HepG2 (cell line): ENCODE results near the gene P3H4. TPM values are rescaled to one million over a fixed set of nuclear protein-coding genes. Genes with fewer than 3 reads are reported as not detected.

Experiments
- ATAC-seq: fragments of 200-7000 bp; cut with Tn5 transposase; 3 replicates; pipeline ENCODE4 v1.9.1; 2020; ENCODE audit warnings: mild to moderate bottlenecking, moderate library complexity
- BruUV-seq: library from RNA; stranded (reverse); fragments of 400-500 nt; replicated peaks from 2 replicates; lab custom pipeline; 2021; lab: Mats Ljungman, UMichigan
- CTCF ChIA-PET: fragments of 300-600 bp; formaldehyde crosslinking; extraction: SDS; loops from one replicate; lab custom pipeline; 2021; ENCODE audit warnings: low total read pairs, inconsistent platforms, low intra/inter-chr PET ratio; lab: Yijun Ruan, JAX
- POLR2A ChIA-PET: fragments of 350-600 bp; sonication (Branson Sonifier 250); formaldehyde crosslinking; loops from one replicate; lab custom pipeline; 2020; ENCODE audit warnings: antibody characterized with exemption, inconsistent platforms; lab: Yijun Ruan, JAX
- DNase-seq: peaks from one replicate; pipeline ENCODE4 v3.0.0-alpha.2; 2015; ENCODE audit warnings: low spot score
- FAIRE-seq: peaks from 3 replicates; lab custom pipeline; 2011; peaks lifted over from hg19 to GRCh38; lab: Jason Lieb, UNC
- H2AFZ ChIP-seq: one replicate; pipeline ENCODE4 v1.6.1; 2011; ENCODE audit warnings: low read length, inconsistent platforms
- H3K27ac ChIP-seq: fragments of 300-600 bp; 3 replicates; pipeline ENCODE4 v1.8.0; 2011; ENCODE audit warnings: mixed run types, mild to moderate bottlenecking, mixed read lengths, low read length, inconsistent platforms; ENCODE audit not compliant: insufficient read depth; ENCODE audit errors: extremely low read length
- H3K27me3 ChIP-seq, 2 experiments: fragments of 200-600 bp in 1 of 2; 2 replicates in 1 of 2; 3 replicates in 1 of 2; pipeline versions ENCODE4 v1.6.0 to v1.8.0; 2011; ENCODE audit warnings: low read length in 2 of 2, mild to moderate bottlenecking in 2 of 2, moderate library complexity in 2 of 2, inconsistent platforms in 1 of 2; ENCODE audit not compliant: insufficient read depth in 2 of 2, control insufficient read depth in 1 of 2
- H3K36me3 ChIP-seq, 2 experiments: fragments of 200-600 bp in 1 of 2; replicated peaks in 1 of 2; 2 replicates in 1 of 2; 3 replicates in 1 of 2; pipeline versions ENCODE4 v1.5.1 to v1.8.0; 2011; ENCODE audit warnings: low read length in 2 of 2, inconsistent platforms in 1 of 2; ENCODE audit not compliant: insufficient read depth in 2 of 2, control insufficient read depth in 1 of 2
- H3K4me1 ChIP-seq: 2 replicates; pipeline ENCODE4 v1.5.1; 2012; ENCODE audit warnings: low read length, inconsistent platforms; ENCODE audit not compliant: insufficient read depth
- H3K4me2 ChIP-seq: 2 replicates; pipeline ENCODE4 v1.6.0; 2011; ENCODE audit warnings: low read depth, low read length, inconsistent platforms
- H3K4me3 ChIP-seq, 3 experiments: fragments of 200-600 bp in 1 of 3; sonication (generic), shearing (Covaris generic) in 1 of 3; replicated peaks in 1 of 3; 2 replicates each; pipeline ENCODE4 v1.5.1; 2011 to 2016; ENCODE audit warnings: low read length in 3 of 3, inconsistent platforms in 2 of 3, low read depth in 2 of 3, mild to moderate bottlenecking in 2 of 3, control low read depth in 1 of 3, mixed read lengths in 1 of 3; ENCODE audit not compliant: insufficient read depth in 1 of 3
- H3K79me2 ChIP-seq: one replicate; pipeline ENCODE4 v1.6.1; 2011; ENCODE audit warnings: low read length, inconsistent platforms; ENCODE audit not compliant: insufficient read depth
- H3K9ac ChIP-seq: 2 replicates; pipeline ENCODE4 v1.6.0; 2011; ENCODE audit warnings: mild to moderate bottlenecking, low read depth, low read length, inconsistent platforms; ENCODE audit not compliant: insufficient read depth
- H3K9me3 ChIP-seq: 2 replicates; pipeline ENCODE4 v1.5.1; 2012; ENCODE audit warnings: mild to moderate bottlenecking, low read length
- H4K20me1 ChIP-seq: 2 replicates; pipeline ENCODE4 v1.6.0; 2011; ENCODE audit warnings: inconsistent platforms, mild to moderate bottlenecking, low read length, moderate library complexity; ENCODE audit not compliant: insufficient read depth
- AGO2 ChIP-seq: fragments of 200-400 bp; formaldehyde crosslinking; optimal IDR thresholded peaks from 2 replicates; pipeline ENCODE3; 2017; ENCODE audit warnings: mild to moderate bottlenecking, low read depth, low read length, moderate library complexity
- AKAP8 ChIP-seq: sonication (generic); formaldehyde crosslinking; IDR thresholded peaks from 2 replicates; pipeline ENCODE4 v1.5.1; 2020; ENCODE audit warnings: mild to moderate bottlenecking, missing genetic modification reagents
- EEA1 ChIP-seq: sonication (generic); formaldehyde crosslinking; IDR thresholded peaks from 2 replicates; pipeline ENCODE4 v1.5.1; 2020; ENCODE audit warnings: mild to moderate bottlenecking, missing genetic modification reagents, borderline replicate concordance
- ETV5 ChIP-seq: IDR thresholded peaks from 2 replicates; pipeline ENCODE4 v1.6.1; 2018; ENCODE audit warnings: missing biosample characterization, missing genetic modification reagents, inconsistent platforms, borderline replicate concordance
- NRL ChIP-seq: sonication (generic); formaldehyde crosslinking; IDR thresholded peaks from 2 replicates; pipeline ENCODE4 v1.5.0; 2020; ENCODE audit warnings: missing genetic modification reagents, mild to moderate bottlenecking, moderate library complexity, borderline replicate concordance
- PAX8 ChIP-seq: sonication (generic); formaldehyde crosslinking; IDR thresholded peaks from 2 replicates; pipeline ENCODE4 v1.8.0; 2022; ENCODE audit warnings: mild to moderate bottlenecking, missing genetic modification reagents, borderline replicate concordance
- PCBP2 ChIP-seq: fragments of 200-400 bp; formaldehyde crosslinking; optimal IDR thresholded peaks from 2 replicates; pipeline ENCODE3; 2018; ENCODE audit warnings: low read length, low read depth; ENCODE audit not compliant: poor library complexity, severe bottlenecking
- PHF20 ChIP-seq: sonication (generic); formaldehyde crosslinking; IDR thresholded peaks from 2 replicates; pipeline ENCODE4 v1.5.0; 2020; ENCODE audit warnings: mild to moderate bottlenecking, missing genetic modification reagents
- PITX1 ChIP-seq: sonication (generic); formaldehyde crosslinking; IDR thresholded peaks from 2 replicates; pipeline ENCODE4 v1.5.1; 2020; ENCODE audit warnings: mild to moderate bottlenecking, missing genetic modification reagents
- RBFOX2 ChIP-seq: fragments of 200-400 bp; formaldehyde crosslinking; IDR thresholded peaks from 2 replicates; pipeline ENCODE4 v1.6.1; 2017; ENCODE audit warnings: low read depth, mild to moderate bottlenecking, low read length
- RCOR2 ChIP-seq: IDR thresholded peaks from 2 replicates; pipeline ENCODE4 v1.6.1; 2016; ENCODE audit warnings: missing biosample characterization, missing genetic modification reagents
- SNAI1 ChIP-seq: sonication (generic); formaldehyde crosslinking; IDR thresholded peaks from 2 replicates; pipeline ENCODE4 v1.5.0; 2020; ENCODE audit warnings: mild to moderate bottlenecking, missing genetic modification reagents, borderline replicate concordance
- SRSF1 ChIP-seq: fragments of 200-400 bp; formaldehyde crosslinking; optimal IDR thresholded peaks from 2 replicates; pipeline ENCODE3; 2017; ENCODE audit warnings: mild to moderate bottlenecking, low read depth, low read length, moderate library complexity
- TBP ChIP-seq: sonication (generic); formaldehyde crosslinking; IDR thresholded peaks from 2 replicates; pipeline ENCODE4 v1.5.0; 2020; ENCODE audit warnings: missing genetic modification reagents
- ZBTB21 ChIP-seq: sonication (generic); formaldehyde crosslinking; IDR thresholded peaks from 2 replicates; pipeline ENCODE4 v1.4.0; 2020; ENCODE audit warnings: missing genetic modification reagents
- ZNF101 ChIP-seq: sonication (generic); formaldehyde crosslinking; IDR thresholded peaks from 2 replicates; pipeline ENCODE4 v1.4.0; 2020; ENCODE audit warnings: mild to moderate bottlenecking, low read depth, missing genetic modification reagents, borderline replicate concordance
- ZNF205 ChIP-seq: IDR thresholded peaks from 2 replicates; pipeline ENCODE4 v1.6.1; 2018; ENCODE audit warnings: missing biosample characterization, missing genetic modification reagents
- ZNF354B ChIP-seq: sonication (generic); formaldehyde crosslinking; IDR thresholded peaks from 2 replicates; pipeline ENCODE4 v1.8.0; 2022; ENCODE audit warnings: mild to moderate bottlenecking, missing genetic modification reagents
- ZNF552 ChIP-seq: sonication (generic); formaldehyde crosslinking; IDR thresholded peaks from 2 replicates; pipeline ENCODE4 v1.9.0; 2022; ENCODE audit warnings: missing genetic modification reagents, mild to moderate bottlenecking, borderline replicate concordance
- ZNF850 ChIP-seq: sonication (generic); formaldehyde crosslinking; conservative IDR thresholded peaks from 2 replicates; pipeline ENCODE4 v1.9.0; 2021; ENCODE audit warnings: mild to moderate bottlenecking, missing genetic modification reagents
- WGBS: methylation state at CpG from one replicate; pipeline ENCODE4 v1.1.6; 2017; ENCODE audit warnings: low lambda C conversion rate; 5-methylcytosine and 5-hydroxymethylcytosine counted together
- in situ Hi-C: cut with HindIII; loops from 2 replicates; pipeline ENCODE4 v1.10.0; 2017; ENCODE audit warnings: low pct_unique_long_range_greater_than_20kb; ENCODE audit not compliant: extremely low pct_ligation_motif_present
- intact Hi-C: fragments of 100-400 bp; cut with micrococcal nuclease; formaldehyde crosslinking; loops from one replicate; pipeline ENCODE4 v1.10.0; 2022; ENCODE audit not compliant: unreplicated experiment
- polyA plus RNA-seq, 8 experiments: library from polyadenylated mRNA; depleted of rRNA in 3 of 8; stranded (reverse) in 7 of 8; unstranded in 1 of 8; fragments of >200 nt; fragmentation: Illumina TruSeq in 4 of 8; extraction: Trizol in 4 of 8; gene quantifications; 2 replicates each; pipeline versions ENCODE4 v1.2.1 to v1.2.3, GENCODE V29; 2011 to 2016; ENCODE audit warnings: low read depth in 4 of 8, missing spikeins in 1 of 8, mixed read lengths in 1 of 8; ENCODE audit not compliant: insufficient read depth in 1 of 8
- total RNA-seq, 5 experiments: library from RNA; depleted of rRNA; stranded (reverse); fragments of >200 nt; fragmentation: Illumina TruSeq; extraction: Trizol; gene quantifications; 2 replicates each; pipeline ENCODE4 v1.2.3, GENCODE V29; 2016; ENCODE audit warnings: low read depth in 1 of 5
- TF ChIP-seq, protein P1 (sequence below): sonication (generic); formaldehyde crosslinking; IDR thresholded peaks from 2 replicates; pipeline ENCODE4 v1.4.0; 2020; ENCODE audit warnings: missing genetic modification reagents, borderline replicate concordance

The P3H4 gene
- total and polyA plus RNA-seq, 2 of the 13 experiments (the other 11 are each of a cell fraction or from before 2014, with no cell fraction given) = 37.1 to 50.6 TPM

DNA sequence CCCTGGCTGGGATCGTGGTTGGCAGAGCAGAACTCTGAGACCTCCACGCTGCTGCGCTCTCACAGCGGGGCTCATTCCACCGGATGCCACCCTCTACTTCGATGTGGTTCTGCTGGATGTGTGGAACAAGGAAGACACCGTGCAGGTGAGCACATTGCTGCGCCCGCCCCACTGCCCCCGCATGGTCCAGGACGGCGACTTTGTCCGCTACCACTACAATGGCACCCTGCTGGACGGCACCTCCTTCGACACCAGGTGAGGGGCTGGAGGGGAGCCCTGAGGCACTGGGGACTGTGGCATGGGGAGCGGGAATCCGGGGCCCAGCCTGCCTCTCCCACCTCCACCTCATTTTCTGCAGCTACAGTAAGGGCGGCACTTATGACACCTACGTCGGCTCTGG, 6.3 kb upstream of the P3H4 start:
- H2AFZ ChIP-seq = no peak overlapping the region
- H3K4me3 ChIP-seq = no peak overlapping the region
- H3K4me2 ChIP-seq = no peak overlapping the region
- WGBS = 98% methylated on average over 20 of the region's 20 CpGs
- peaks cover 45% of the 10 kb centered on the region for H3K4me1 ChIP-seq
- no peak for DNase-seq
- FAIRE-seq = no peak
- CTCF ChIA-PET = no interaction called here
- H3K27ac ChIP-seq = no peak overlapping the region
- ATAC-seq = no peak
- no peaks in the 10 kb centered on the region for H3K9me3 ChIP-seq
- no TSS peak for BruUV-seq
- no peaks in the 10 kb centered on the region; a peak in 1 of 5 replicates for H3K27me3 ChIP-seq
- POLR2A ChIA-PET = no interaction called here
- peaks cover 21 to 48% of the 10 kb centered on the region in 2 experiments for H3K36me3 ChIP-seq
- intact Hi-C loops = loop anchor here (10.0 kb wide), 1 partner anchor 47 kb away; the partner anchor contains the start of gene KLHL11
- H3K9ac ChIP-seq = no peak overlapping the region
- H3K79me2 ChIP-seq = peaks cover 31% of the 10 kb centered on the region
- peaks cover 6% of the 10 kb centered on the region; the same call in 1 of the 2 replicates for H4K20me1 ChIP-seq
- in situ Hi-C loops = no loop called here
- no peak for TF ChIP-seq ZNF101
- no peak for TF ChIP-seq SRSF1
- TF ChIP-seq, protein P1, sequence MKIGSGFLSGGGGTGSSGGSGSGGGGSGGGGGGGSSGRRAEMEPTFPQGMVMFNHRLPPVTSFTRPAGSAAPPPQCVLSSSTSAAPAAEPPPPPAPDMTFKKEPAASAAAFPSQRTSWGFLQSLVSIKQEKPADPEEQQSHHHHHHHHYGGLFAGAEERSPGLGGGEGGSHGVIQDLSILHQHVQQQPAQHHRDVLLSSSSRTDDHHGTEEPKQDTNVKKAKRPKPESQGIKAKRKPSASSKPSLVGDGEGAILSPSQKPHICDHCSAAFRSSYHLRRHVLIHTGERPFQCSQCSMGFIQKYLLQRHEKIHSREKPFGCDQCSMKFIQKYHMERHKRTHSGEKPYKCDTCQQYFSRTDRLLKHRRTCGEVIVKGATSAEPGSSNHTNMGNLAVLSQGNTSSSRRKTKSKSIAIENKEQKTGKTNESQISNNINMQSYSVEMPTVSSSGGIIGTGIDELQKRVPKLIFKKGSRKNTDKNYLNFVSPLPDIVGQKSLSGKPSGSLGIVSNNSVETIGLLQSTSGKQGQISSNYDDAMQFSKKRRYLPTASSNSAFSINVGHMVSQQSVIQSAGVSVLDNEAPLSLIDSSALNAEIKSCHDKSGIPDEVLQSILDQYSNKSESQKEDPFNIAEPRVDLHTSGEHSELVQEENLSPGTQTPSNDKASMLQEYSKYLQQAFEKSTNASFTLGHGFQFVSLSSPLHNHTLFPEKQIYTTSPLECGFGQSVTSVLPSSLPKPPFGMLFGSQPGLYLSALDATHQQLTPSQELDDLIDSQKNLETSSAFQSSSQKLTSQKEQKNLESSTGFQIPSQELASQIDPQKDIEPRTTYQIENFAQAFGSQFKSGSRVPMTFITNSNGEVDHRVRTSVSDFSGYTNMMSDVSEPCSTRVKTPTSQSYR = no peak
- no peak for TF ChIP-seq PHF20
- TF ChIP-seq AKAP8 = no peak
- no peak for TF ChIP-seq ZNF354B
- TF ChIP-seq ZNF552 (CRISPR knock-in tag) = no peak
- no peak for TF ChIP-seq PCBP2
- no peak for TF ChIP-seq PITX1
- no peak for TF ChIP-seq ZBTB21 (CRISPR knock-in tag)
- TF ChIP-seq ETV5 (CRISPR knock-in tag) = no peak
- peak; percentile 70 for TF ChIP-seq AGO2
- 0 out of 2 replicates have a peak, but pooled peaks have one; percentile 40 for TF ChIP-seq RBFOX2
- TF ChIP-seq NRL (CRISPR knock-in tag) = no peak
- TF ChIP-seq PAX8 (CRISPR knock-in tag) = no peak
- no peak for TF ChIP-seq ZNF850 (CRISPR knock-in tag)
- TF ChIP-seq RCOR2 (CRISPR knock-in tag) = no peak
- TF ChIP-seq TBP = no peak
- no peak for TF ChIP-seq ZNF205 (CRISPR knock-in tag)
- no peak for TF ChIP-seq SNAI1 (CRISPR knock-in tag)
- TF ChIP-seq EEA1 (CRISPR knock-in tag) = no peak
